HG03378 (cell line): ENCODE measurements around the gene CHN1.

Source experiments
- ATAC-seq: cut with Tn5 transposase; IDR thresholded peaks from one replicate; pipeline ENCODE4 v1.9.1; 2021; ENCODE audit warnings: mild to moderate bottlenecking, moderate library complexity; ENCODE audit not compliant: unreplicated experiment

Gene CHN1

DNA sequence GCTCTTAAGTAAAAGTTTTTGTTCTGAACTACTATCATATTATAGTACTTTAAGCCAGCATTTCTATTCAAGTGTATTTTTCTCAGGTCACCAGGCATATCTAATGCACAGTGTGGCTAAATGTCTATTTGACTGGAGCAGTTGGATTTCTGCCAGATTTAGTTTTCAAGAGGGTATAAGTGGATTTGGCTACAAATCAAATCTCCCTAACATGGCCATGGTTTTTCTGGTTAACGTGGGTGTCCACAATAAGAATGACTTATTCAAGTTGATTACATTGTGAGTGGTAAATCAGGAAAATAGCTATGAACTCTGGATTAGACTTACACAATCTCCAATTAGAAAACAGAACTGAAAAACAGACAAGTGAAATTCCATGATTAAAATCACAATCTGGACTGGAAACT is 5.7 kb upstream of the CHN1 start:
- ATAC-seq, result no peak

DNA sequence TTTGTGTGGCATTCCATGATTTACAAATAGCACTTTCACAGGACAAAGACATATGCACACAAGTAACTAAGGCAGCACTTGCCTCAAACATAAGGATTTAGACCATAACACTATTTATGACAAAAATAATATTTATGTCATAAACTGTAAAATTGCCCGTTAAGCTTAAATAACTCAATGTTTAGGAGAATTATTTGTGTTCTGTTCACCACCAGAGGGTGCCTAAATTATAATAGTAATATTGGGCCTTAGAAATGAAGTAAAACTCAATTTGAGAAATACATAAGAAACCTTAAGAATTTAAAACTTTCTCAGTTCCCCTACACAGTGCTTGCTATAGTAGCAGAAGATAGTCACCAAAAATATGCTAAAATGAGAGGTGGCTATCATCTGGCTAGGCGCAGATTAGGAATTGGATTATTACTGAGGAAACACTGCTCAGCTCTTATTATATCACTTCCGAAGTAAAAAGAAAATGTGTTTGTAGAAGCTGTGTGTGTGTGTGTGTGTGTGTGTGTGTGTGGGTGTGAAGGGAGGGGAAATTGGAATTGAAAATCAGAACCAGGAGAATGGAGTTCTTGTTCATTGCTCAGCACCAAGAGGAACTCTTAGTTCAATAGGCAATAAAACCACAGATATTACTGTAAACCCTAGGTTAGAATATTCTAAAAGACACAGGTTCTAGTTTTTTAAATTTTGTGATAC is 4.9 kb upstream of the CHN1 start:
- ATAC-seq, result no peak

DNA sequence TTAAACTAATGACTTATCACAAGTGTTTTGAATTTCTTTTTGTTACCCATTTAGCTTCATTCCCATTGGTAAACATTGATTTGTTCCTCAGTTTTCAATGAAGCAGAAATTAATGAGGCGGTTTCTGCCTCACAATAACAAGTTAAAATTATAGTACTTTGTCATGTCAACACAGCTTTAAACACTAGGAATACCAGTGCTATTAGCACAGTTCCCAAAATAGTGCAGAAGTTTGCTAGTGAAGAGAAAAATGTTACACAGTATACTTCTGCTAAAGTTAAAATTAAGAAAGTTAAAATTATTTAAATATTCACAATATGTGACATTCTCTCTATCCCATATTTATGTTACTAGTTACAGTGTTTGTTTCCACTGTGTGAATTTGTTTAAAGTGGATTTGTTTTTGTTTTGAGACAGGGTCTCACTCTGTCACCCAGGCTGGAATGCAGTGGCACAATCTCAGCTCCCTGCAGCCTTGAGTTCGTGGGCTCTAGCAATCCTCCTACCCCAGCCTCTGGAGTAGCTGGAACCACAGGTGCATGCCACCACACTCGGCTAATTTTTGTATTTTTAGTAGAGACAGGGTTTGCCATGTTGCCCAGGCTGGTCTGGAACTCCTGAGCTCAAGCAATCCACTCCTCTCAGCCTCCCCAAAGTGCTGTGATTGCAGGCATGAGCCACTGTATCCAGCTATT is 3.8 kb upstream of the CHN1 start:
- no peak for ATAC-seq

DNA sequence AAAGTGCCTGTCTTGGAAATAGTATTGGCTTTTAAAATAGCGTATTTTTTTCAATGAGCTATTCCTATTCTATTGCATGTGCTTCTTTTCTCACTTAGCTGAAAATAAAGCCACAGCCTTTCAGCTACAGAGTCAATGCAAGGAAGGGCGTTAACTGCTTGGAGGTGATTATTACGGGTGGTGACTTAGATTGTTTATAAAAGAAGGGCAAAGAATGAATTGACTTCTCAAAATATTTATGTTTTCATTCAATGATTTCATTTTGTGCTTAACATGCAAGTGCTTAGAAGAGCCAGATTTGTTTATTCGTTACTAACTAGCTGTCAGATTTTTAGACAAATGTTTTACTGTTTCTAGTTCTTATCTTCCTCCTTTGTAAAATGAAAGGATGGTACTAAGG is 2.8 kb upstream of the CHN1 start:
- no peak for ATAC-seq

DNA sequence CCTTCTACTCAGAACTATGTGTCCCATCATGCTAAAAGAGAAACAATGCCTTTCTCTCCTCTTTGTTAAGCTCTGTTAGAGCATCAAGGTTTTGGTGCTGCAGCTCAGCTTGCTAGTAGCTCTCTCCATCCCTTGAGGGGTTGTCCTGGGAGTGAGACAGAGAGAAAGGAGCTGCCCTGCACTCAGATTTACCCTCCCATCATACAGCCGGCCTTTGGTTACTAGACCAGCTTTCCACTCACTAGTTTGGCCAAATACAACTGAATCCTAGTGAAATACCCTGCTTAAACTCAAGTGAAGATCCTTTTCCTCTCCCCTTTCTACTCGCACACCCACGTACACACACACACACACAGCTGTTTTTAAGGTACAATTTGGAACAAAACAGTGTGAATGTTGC is 2.3 kb upstream of the CHN1 start:
- no peak for ATAC-seq

DNA sequence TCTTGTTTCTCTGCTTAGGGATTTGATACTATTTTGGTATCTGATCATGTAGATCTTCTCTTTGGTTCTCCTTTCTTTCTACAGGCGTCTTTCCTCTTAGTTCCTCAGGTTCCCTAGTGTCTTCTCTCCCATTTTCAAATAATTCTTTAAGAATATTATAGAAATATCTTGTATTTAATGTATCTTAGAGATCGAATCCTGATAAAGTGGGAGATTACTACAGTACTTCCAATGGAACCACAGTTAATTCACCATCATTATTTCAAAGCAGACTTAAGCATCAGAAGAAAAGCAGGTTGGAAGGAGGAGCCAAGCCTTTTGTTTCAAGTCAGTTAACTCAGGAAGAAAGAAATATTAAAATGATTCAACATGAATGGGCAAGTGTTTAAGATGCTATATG is 1.1 kb upstream of the CHN1 start:
- ATAC-seq, result no peak

DNA sequence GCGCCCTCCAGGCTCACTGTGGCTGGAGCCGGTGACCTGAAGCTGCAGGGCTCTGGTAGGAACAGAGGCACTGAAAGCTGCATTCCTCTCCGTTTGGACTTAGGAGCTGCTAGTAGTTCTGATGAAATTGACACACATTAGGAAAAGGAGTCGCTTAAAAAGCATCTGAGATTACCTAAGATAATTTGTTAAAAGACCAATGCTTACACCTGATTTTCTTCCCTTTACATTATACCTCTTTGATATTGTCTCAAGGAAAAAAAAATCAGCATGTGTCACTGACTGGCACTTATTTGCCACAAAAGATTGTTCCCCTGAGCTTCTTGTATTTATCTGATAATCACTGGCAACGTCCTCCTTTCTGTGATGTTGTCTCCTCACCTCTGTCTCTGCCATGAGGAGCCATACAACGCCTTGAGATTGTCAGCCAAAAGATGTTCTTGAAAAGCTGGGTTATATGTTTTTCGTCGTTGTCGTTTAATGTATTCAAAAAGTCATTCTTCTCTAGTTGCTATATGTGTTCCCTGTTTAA is 618 bp upstream of the CHN1 start:
- no peak for ATAC-seq

DNA sequence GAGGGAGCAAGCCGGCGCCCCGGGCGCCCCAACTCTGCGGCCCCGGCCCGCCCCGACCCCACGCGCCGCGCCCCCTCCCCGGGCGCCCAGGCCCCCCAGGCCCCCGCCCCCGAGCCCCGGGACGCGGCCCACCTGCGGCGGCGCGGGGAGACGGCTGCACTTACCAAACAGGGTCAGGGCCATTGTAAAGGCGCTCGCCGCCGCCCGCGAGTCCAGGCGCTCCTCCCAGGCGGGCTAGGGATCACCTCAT is 526 bp downstream of the CHN1 start:
- no peak for ATAC-seq

DNA sequence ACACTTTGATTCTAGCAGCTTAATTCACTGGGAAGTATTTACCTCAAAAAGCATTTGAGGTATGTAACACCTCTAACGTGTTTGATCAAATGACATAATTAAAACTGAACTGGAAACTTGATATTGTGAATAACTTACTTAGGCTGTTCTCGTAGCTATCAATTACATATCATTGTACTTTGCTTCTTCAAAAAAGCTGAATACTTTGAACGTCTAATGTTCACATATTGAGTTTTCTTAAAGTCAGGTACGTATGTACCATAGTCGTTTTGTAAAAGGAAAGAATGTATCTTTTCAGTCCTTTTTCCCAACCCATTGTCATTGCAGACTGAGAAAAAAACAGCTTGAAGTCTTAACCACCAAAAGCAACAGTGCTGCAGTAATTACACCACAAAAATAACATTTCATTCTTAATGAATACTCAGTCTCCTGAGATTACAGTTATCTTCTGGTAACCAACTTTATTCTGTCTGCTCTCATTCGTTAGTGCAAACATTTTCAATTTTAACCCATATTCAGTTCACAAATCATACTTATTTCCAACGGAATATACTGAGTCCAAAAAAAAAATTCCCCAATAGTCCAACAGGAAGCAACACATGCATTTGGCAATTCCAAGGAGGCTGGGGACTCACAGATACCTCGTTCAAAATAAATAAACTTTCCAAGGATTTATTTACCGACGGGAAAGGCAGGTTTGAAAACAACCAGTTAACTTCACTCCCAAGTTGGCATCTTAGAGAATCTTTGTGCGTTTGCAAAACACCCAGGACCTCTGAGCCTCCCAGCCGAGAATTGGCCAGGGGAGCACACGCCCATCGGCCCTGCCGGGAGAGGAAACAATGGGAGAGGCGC is 1.1 kb downstream of the CHN1 start:
- ATAC-seq, result no peak

DNA sequence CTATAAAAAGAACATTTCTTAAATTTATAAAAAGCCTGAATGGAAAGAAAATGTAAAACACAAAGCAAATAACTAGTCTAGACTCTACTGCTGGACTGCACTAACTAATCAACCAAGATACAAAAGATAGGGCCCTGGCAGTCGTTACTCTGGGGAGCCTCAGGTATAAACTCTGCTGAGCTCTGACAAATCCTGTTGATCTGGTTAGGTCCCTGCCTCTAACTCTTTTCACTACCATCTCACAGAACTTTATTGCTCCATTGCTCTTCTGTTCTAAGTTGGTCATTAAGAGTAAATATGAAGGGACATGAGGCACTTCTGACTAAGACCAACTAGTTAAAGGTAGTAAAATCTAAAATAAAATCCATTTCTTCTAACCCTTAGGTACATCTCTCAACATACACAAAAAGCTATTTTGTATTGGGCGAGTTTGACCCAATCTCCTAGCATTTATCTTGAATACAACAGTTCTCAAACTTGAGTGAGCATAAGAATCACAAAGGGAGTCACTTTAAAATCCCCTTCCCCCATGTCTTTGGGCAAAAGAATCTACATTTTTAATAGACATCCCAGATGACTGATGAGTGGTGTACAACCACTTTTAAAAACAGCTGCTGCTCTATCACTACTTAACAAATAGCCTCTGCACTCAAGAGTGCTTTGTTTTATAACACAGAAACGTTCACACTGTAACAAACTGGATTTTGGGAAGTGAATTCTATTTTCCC is 2.5 kb downstream of the CHN1 start:
- ATAC-seq, result no peak

DNA sequence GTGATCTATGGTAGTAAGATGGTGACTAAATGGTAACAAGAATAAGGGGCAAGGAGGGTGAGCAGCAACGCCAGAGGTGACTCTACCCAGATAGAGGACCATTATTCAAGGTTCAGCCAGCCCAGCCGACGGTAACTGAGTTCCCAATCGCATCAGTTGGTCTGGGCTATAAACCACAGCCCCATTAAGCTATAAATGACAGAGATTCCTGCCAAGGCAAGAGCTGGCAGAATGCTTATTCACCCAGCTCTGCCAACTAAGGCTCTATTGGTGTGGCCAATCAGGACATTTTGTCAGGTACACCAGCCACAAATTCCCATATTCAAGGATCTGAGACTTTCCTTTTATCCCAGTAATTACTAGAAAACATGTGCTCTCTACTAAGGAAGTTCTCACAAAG is 3.6 kb downstream of the CHN1 start:
- ATAC-seq, result no peak

DNA sequence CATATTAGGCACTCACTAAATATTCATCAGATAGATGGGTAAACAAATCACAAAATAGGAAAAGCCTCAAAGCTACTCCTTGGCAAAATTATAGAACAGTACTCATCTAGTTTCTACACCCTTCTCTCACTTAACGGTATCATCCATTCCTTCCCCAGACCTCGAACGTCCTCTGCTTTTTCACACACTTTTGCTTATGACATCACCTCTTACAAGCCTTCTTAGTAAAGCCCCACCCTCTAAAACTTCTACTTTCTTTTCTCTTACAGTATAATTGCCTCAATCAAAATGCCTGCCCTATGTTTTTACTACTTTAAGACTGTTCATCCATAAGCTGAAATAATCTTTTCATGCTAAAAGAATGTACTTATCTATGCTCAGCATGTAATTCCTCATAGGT is 8.1 kb downstream of the CHN1 start:
- ATAC-seq, result no peak

DNA sequence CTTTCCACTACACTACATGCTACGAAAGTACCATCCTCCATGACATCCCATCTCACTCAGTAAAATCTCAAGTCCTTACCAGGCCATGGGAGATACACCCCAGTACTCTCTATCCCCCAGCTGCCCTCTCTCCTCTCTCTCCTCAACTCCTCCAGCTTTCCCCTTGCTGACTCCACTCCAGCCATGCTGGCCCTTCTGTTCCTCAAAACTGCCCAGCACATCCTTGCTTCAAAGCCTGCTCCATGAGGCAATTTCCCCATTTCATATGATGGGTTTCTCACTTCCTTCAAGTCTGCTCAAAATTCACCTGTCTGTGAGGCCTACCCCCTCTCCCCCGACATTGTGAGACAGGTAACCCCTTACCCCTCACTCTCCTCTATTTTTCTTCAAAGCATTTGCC is 8.6 kb downstream of the CHN1 start:
- ATAC-seq, result no peak

DNA sequence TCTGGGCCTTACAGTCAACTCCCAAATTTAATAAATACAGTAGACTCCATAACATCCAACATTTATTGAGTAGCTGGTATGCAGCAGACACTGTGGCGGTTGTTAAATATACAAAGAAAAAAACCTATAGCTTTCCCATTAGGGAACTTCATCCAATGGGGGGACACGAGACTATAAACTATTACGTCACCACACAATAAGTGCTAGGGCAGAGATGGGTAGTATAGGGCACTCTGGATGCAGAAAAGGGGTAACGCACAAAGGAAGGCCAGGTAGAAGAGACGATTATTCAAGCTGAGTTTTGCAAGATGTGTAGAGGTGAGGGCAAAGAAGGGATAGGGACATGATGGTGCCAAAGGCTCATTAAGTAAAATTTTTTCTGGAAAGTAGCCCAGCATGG is 10.8 kb downstream of the CHN1 start:
- no peak for ATAC-seq

DNA sequence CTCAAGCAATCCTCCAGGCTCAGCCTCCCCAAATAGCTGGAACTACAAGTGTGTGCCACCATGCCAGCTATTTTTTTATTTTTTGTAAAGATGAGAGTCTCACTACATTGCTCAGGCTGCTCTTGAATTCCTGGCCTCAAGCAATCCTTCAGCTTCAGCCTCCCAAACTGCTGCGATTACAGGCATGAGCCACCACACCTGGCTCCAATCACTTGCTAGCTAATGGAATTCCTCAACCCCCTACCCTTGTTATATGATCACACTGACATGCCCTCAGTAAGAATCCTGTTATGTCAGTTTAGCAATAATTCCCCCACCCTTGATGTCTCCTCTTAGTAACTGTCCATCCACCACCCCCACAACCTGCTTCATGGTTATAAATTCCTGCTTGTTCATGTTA is 12.3 kb downstream of the CHN1 start:
- ATAC-seq, result no peak

DNA sequence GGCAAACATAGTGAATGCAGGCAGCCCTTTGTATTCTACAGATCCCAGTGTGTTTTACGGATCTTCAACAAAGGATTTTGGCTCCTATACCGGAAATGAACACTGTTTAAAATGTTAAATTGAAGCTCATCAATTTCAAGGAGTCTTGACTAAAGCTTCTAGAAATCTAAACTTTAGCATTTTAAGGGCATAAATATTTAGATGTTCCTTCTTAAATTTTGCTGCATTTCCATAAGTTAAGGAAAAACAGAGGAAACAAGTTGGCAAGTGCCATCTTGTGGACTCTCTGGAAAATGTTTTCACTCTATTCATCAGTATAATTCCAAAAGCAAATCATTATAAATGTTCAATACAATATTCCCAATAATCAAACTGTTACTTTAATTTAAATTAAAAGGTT is 19.6 kb downstream of the CHN1 start:
- ATAC-seq, result no peak

DNA sequence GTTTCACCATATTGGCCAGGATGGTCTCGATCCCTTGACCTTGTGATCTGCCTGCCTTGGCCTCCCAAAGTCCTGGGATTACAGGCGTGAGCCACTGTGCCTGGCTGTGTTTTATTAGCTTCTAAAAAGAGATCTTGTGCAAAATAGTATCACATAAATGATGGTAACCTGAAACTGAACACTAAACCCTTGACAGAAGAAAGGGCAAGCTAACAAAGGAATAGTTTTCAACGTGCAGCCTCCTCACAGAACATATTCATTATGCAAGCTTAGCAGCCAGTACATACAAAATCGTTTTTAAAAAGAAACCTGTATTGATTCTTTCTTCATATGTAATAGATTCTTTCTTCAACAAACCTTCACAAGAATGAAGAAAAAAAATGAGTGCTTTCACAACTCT is 20.6 kb downstream of the CHN1 start:
- ATAC-seq, result no peak

DNA sequence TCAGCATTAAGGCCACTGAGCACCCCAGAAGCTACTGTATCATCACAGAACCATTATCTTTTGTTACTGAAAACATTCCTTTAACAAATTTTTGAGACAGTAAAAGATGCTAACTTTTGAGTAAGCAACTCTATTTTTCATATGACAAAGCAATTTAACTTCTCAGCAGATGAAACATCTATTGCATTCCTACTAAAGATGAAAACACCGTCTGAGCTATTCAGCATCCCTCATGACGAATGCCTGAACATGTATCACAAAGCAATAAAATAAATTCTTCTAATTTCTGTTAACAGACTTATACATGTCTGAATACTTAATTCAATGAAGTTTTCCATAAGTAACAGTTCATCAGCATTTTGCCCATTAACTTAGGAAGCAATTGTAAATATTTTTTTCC is 23.9 kb downstream of the CHN1 start:
- no peak for ATAC-seq

DNA sequence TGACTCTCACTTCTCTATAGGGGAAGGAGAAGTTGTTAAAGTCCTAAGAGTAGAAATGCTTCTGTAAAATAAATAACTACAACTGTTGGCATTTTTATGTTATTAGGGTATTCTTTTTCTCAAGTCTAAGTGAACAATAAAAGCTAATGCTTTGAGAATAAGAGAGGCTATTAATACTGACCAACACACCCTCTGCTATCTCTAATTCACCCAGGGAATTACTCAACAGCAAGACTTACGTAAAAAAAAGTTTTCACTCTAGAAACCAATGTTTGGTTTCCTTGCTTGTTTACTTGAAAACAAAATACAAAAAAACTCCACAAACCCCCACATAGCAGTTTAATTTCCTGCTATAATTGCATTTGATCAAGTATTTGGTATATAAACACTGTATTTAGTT is 25.2 kb downstream of the CHN1 start:
- ATAC-seq, result no peak

DNA sequence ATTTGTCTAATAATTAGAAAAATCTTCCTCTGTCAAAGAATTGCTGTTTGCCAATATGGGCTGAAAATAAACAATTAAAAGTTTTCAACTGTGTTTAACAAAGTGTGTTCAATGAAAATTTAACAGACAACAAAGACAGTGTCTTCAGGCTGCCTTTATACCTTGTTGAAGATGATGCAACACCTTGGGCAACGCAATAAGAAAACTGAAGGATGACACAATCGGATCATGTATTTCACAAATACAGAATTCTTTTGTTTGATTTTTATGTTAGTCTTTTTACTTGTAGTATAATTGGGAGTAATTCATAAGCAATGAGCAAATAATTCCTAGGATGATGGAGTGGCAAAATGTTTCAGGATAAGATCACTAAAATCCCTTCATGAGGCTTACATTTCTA is 27.8 kb downstream of the CHN1 start:
- no peak for ATAC-seq

DNA sequence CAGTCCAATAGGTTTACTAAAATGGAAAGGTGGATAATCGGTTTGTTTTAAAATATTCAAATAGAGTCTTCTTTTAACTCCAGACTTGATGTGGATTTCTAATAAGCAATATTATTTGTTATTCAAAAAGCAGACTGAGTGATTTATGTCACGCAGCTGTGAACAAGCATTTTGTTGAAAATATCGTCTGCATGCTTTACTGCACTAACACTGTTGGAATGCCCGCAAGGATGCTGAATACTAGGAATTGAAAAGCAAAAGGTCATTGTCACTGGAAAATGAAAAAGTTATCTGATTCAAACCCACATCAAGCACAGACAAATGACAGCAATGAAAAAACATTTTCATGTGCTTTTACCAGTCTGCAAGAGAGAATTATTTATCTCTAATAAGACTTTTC is 31.1 kb downstream of the CHN1 start:
- ATAC-seq, result no peak
